Measurements from ENCODE around the gene ATP2C2. TPM values are rescaled to one million over a fixed set of nuclear protein-coding genes. Genes with fewer than 3 reads are reported as not detected.

Gene ATP2C2
- total and polyA plus RNA-seq, 2 of the 8 experiments (the other 6 are each of a cell fraction or from before 2014, with no cell fraction given) = 1.2 to 2.8 TPM

GRCh38 chr16:84500531-84500930 lies 132.2 kb downstream of the ATP2C2 start:
- Histone ChIP-seq H3K18ac (ENCODE audit: extremely low read depth, low read length) (no peak overlapping the region), H3K9ac (replicated peaks in 1 of 4; ENCODE audit: extremely low read depth in 1 of 4, low read depth in 3 of 4, low read length in 3 of 4) (no peak overlapping the region), H3K23me2 (ENCODE audit: low read depth, low read length) (peaks cover 9% of the 10 kb centered on the region; the same call in 1 of the 2 replicates), H4K91ac (replicated peaks; ENCODE audit: insufficient read length, low read length) (no peak overlapping the region), H3K27me3 (replicated peaks in 1 of 4; ENCODE audit: control insufficient read depth in 3 of 4, extremely low read depth in 1 of 4, insufficient read depth in 3 of 4, low read length in 3 of 4) (no peaks in the 10 kb centered on the region), H3K4ac (replicated peaks; ENCODE audit: insufficient read length, low read depth, low read length) (no peak overlapping the region), H3K14ac (ENCODE audit: insufficient read length) (no peak overlapping the region), H3K4me2 (ENCODE audit: insufficient read depth in 1 of 2, low read depth in 2 of 2, low read length in 2 of 2) (no peak overlapping the region), H3K56ac (replicated peaks; ENCODE audit: insufficient read length, low read depth, low read length) (no peak overlapping the region), H3K23ac (ENCODE audit: insufficient read length) (no peak overlapping the region), H4K5ac (ENCODE audit: insufficient read length, low read depth, low read length) (no peak overlapping the region), H2BK12ac (ENCODE audit: low read depth, low read length) (no peak overlapping the region), H3K79me1 (ENCODE audit: low read depth, low read length) (no peaks in the 10 kb centered on the region), H4K8ac (ENCODE audit: extremely low read depth, insufficient read depth, low read length) (no peak overlapping the region), H3K9me3 (ENCODE audit: insufficient read depth in 2 of 2, low read depth in 1 of 2, low read length in 1 of 2) (no peaks in the 10 kb centered on the region), H2BK20ac (ENCODE audit: low read length) (no peak overlapping the region), H2BK5ac (ENCODE audit: low read depth, low read length) (no peak overlapping the region), H2BK120ac (replicated peaks; ENCODE audit: low read depth, low read length) (no peak overlapping the region), H3K4me1 (replicated peaks in 1 of 4; ENCODE audit: control insufficient read depth in 3 of 4, insufficient read depth in 4 of 4, low read length in 3 of 4) (peaks cover 0 to 12% (median 8%) of the 10 kb centered on the region in 4 experiments; a peak in 5 of 7 replicates), H3K4me3 (ENCODE audit: extremely low read depth in 1 of 4, insufficient read depth in 2 of 4, low read depth in 3 of 4, low read length in 4 of 4) (no peak overlapping the region), H2BK15ac (ENCODE audit: low read length) (no peak overlapping the region), H4K20me1 (replicated peaks in 1 of 2; ENCODE audit: control insufficient read depth in 1 of 2, insufficient read depth in 2 of 2, low read length in 2 of 2) (peaks cover 0 to 2% of the 10 kb centered on the region in 2 experiments), H3K27ac (ENCODE audit: low read depth, low read length) (no peak overlapping the region), H2AK5ac (ENCODE audit: low read depth, low read length) (no peak overlapping the region), H3K36me3 (ENCODE audit: control insufficient read depth in 2 of 4, insufficient read depth in 4 of 4, low read length in 3 of 4) (peaks cover 0 to 17% (median 13%) of the 10 kb centered on the region in 4 experiments; a peak in 4 of 8 replicates), H3K79me2 (ENCODE audit: control insufficient read depth in 1 of 2, insufficient read depth in 2 of 2, low read length in 2 of 2) (peaks cover 0 to 4% of the 10 kb centered on the region in 2 experiments; a peak in 1 of 4 replicates), H2AFZ (ENCODE audit: low read length) (no peak overlapping the region)
- WGBS, 2 experiments (ENCODE audit: extremely low coverage in 1 of 2, insufficient coverage in 1 of 2, insufficient read length in 1 of 2, insufficient replicate concordance in 2 of 2, low coverage in 1 of 2, low lambda C conversion rate in 2 of 2, missing lambda C conversion rate in 1 of 2) = 90% methylated on average over 11 of the region's 13 CpGs; no CpG with 5 or more reads in 1 of the 2 experiments
- DNase-seq (ENCODE audit: low read depth in 1 of 2, low spot score in 2 of 2) (no peak), FAIRE-seq (no peak)
- POLR2A ChIA-PET (ENCODE audit: partially characterized antibody) = interaction anchor here (1.0 kb wide), 1 partner anchor 48 kb away, joined by 3 read pairs; no protein-coding TSS in a partner anchor
- CTCF ChIA-PET (ENCODE audit: partially characterized antibody) = interaction anchor here (0.7 to 1.1 kb wide), 3 partner anchors 122 to 435 kb away, joined by 3 read pairs; no protein-coding TSS in a partner anchor
- TF ChIP-seq RBBP5 (IDR thresholded peaks at IDR 0.05; ENCODE audit: borderline replicate concordance, low read depth, low read length) = no peak
- no peak for TF ChIP-seq EP300 (IDR thresholded peaks at IDR 0.05; ENCODE audit: borderline replicate concordance in 1 of 2, low read depth in 2 of 2, low read length in 2 of 2)
- no peak for TF ChIP-seq RFX5 (IDR thresholded peaks at IDR 0.05; ENCODE audit: borderline replicate concordance, low read depth, low read length)
- no peak for TF ChIP-seq POLR2A (IDR thresholded peaks at IDR 0.05; ENCODE audit: control extremely low read depth in 1 of 2, low read depth in 2 of 2, low read length in 2 of 2)
- TF ChIP-seq SP4 (IDR thresholded peaks at IDR 0.05; ENCODE audit: low read length) = no peak
- TF ChIP-seq TBP (IDR thresholded peaks at IDR 0.05; ENCODE audit: low read depth, low read length) = no peak
- no peak for TF ChIP-seq KDM5A (IDR thresholded peaks at IDR 0.05; ENCODE audit: low read length)
- no peak for TF ChIP-seq BCL11A (IDR thresholded peaks at IDR 0.05; ENCODE audit: low read depth in 2 of 2, low read length in 2 of 2)
- TF ChIP-seq ZNF274 (IDR thresholded peaks at IDR 0.05; ENCODE audit: borderline replicate concordance, extremely low read depth, low read length) = no peak
- no peak for TF ChIP-seq TCF12 (IDR thresholded peaks at IDR 0.05; ENCODE audit: low read depth, low read length)
- no peak for TF ChIP-seq USF2 (IDR thresholded peaks at IDR 0.05; ENCODE audit: low read length)
- no peak for TF ChIP-seq E2F6 (IDR thresholded peaks at IDR 0.05)
- no peak for TF ChIP-seq CREB1 (IDR thresholded peaks at IDR 0.05)

Data from H1 (cell line).